Stimulated activated CD4-positive, alpha-beta T cell treated with anti-CD3 and anti-CD28 coated beads, Interleukin-2, amount 100 ng/mL, for 4 hours (primary cell): ENCODE data around the gene PLXNA2.

Experiments used
- DNase-seq: peaks from one replicate; pipeline ENCODE4 v3.0.0-alpha.2; 2020; ENCODE audit warnings: low read depth

PLXNA2 gene

DNA sequence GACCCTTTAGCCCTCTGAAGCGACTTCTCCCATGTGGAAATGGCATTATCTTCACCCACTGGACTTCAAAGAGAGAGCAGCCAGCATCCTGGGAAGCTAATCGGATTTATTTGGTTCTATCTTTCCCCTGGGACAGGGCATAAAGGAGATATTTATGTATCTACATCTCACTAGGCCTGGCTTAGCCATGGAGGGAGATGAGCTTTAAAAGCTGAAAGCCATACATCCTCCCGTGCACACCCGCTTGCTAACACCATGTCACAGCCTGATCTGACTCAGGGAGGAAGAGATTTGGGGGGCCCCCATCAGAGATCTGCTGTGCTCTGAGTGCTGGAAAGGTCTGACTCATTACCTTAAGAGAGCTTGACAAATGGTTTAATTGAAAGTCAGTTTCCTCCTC lies 155.9 kb downstream of the PLXNA2 start:
- DNase-seq: no peak

DNA sequence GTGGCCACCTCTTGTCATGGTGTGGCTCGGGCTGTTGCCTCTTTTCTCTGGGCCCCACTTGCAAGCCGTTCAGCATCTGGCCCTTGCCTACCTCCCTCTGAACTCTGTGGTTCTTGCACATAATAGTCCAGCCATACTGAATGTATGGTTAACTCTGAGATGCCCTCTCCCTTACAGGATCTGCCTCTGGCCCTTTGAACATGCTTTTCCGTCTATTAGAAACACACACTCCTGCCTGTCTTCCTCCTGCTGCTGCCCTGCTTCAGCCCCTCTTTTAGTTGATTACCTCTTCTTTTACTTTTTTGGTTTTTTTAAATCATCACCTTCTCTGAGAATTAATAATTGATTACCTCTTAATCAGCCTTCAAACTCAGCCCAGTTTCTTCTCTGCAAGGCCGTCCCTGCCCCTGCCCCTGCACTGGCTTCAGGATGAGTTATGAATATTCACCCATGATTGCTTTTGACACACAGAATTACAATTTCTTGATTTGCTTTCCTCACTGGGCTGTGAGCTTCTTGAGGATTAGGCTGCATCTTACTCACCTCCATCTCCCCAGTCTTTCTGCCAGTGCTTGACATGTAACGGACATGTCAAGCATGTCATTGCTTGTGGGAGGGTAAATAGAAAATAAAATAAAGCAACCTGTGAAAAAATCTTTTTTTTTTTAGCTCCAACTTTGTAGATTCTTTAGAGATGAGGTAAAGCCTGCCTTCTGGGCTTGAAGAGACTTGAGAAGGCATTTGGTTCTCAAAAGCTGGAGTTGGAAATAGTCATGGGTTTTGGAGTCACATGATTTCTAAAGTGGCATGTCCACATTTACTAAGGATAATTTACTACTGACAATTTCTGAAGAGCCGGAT lies 158.3 kb downstream of the PLXNA2 start:
- DNase-seq: no peak

GRCh38 chr1:208084764-208085163 lies 159.4 kb downstream of the PLXNA2 start:
- DNase-seq: no peak

DNA sequence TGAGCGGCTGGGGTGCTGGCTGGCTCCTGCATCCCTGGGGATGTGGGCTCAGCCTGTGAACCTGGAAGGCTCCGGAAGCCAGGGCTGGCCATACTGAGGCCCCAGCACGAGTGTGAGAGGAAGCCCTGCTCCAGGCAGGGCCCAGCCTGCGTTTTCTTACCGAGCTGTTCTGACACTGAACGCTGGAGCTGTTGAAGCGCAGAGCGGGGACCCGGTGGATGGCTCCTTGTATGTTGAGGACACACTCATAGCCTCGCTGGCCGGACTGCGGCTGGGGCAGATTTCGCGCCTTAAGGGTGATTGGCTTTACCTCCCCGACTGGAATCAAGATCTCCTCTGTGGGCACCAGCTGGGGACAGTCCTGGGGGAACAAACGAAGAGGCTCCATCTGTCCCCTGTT lies 160.0 kb downstream of the PLXNA2 start:
- DNase-seq: no peak

GRCh38 chr1:208083715-208084085 lies 160.5 kb downstream of the PLXNA2 start:
- DNase-seq: no peak

DNA sequence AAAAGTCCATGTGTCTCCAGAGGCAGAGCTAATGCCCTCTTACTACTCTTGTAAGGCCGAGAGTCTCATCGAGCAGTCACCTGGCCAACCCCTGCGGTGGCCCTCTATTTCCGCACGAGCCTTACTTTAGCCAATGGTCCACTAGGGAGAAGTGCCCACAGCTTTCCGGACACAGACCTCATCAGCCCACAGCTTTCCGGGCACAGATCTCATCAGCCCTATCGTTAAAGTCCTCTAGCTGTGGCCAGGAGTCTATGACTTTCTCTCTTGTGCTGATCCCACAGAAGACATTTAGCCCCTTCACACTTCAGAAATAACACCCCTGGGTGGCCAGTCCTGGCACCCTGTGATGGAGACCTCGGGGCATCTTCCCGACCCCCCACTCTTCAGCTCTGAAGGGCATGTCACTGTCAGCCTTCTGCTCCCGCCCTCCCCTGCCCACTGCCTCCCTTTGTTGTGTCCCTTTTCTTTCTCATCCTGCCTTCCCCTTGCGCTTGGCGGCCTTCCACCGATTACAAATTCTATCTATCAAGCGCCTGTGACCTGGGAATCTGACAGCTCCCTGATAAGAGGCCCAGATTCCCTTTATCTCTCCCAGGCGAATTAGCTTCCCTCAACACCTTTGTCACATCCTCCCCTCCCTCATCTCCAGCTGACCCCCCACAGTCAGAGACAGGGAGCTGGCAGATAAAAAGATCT lies 161.0 kb downstream of the PLXNA2 start:
- DNase-seq: no peak

GRCh38 chr1:208081972-208082371 lies 162.2 kb downstream of the PLXNA2 start:
- DNase-seq: no peak

GRCh38 chr1:208080396-208081286 lies 163.5 kb downstream of the PLXNA2 start:
- no peak for DNase-seq

DNA sequence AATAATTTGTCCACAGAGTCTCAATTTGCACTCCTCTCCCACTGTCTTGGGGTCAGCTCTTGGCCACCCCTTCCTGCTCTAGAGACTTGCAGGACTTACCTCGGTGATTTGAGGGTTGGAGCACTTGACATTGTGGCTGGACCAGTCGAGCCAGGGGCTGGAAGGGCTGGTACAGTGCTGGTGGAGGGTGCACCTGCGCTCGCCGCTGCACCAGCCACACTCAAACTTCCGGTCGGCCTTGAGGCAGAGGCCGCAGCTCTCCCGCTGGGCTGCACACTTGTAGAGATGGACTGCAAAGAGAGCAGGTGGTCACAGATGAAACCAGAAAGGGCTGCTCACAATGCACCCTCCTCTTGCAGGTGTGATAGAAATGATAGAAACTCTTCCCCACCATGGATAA lies 165.0 kb downstream of the PLXNA2 start:
- DNase-seq: no peak

- no peak for DNase-seq
Observed at GRCh38 chr1:208078752-208079151, 165.4 kb downstream of the PLXNA2 start.

DNA sequence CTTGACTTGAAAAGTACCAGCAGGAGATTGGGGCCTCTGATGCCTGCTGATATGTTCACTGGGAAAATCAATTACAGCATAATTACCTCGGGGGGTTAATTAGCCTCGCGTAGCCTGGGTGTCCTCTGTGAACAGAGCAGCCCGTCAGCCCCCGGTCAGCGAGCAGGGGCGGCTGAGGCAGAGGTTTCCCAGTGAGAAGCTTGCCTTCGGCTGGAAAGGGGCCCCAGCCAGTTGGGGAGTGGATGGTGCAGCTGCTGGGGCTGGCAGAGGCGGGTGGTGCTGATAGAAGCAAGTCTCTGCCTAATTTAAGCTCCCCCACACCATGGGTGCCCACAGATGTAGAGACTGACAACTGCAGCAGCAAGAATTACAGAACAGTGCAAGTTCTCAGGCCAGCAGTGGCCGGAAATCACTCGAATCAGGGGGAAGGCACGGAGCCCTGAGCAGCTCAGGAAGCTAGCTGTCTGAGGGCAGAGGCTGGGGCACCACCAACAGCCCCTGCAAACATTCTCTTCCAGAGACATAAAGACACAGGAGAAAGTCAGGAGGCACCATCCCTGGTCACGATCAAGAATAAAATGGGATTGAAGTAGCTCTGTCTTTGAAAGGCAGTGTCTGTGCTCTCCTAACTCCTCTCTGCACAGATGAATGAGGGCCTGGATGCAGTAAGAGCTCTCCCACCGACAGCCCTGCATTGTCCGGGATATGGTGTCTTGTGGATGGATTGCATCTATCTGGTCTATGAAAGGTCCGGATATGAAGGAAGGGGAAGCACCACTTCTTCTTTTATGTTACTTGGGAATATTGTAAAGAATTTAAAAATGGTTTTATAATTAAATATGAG lies 166.7 kb downstream of the PLXNA2 start:
- no peak for DNase-seq

DNA sequence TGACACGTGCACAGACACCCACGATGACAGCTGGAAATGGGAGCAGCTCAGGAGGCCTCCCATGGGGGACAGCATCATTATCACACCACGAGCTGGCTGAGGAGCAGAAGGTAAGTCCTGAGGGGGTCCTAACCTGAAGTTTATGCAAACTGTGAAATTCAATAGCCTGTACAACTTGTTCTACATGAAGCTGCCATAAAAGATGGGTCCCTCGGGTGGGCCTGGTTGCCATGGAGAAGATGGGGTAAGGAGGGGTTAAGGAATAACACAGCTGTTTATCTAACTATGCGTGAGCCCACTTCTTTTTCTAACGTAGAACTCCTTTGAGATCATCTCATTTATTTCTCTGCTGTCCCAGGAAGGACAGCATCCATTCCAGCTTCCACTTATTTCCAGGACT lies 169.8 kb downstream of the PLXNA2 start:
- no peak for DNase-seq

- DNase-seq: no peak
Observed at GRCh38 chr1:208071435-208072031, 172.7 kb downstream of the PLXNA2 start.

DNA sequence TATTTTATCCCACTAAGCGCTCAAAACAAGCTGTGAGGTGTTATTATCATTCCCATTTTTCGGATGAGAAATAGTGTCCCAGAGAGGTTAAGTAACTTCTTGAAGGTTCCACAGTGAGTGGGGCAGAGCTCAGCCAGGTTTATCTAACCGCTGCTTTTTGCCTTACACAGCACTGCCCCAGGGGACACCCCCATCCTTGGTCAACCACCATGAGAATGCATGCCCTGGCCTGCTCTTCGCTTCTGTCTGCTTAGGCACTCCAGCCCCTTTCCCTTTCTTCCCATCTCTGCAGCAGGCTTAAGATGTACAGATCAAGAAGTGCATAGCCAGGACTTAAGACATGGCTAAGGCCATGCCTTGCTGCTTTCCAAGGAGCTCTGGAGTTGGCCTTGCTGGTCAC lies 174.3 kb downstream of the PLXNA2 start:
- DNase-seq: no peak

DNA sequence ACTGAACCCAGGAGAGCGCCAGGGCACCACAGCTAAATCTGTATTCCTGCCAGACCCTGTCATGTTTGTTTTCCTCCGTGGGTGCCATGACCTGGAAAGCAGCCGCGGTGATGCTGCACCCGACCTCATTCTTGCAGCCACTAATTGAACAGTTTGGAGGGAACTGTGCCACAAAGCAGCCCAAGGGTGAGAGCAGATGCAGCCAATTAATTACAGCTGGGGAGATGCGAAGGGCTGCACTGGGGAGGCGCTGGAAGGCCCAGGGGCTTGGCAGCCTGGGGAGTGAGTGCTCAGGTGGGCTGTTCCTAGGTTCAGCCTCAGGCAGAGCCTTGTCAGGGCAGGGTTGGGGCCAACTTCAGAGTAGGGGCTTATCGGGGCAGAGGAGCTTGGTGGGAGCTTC lies 174.9 kb downstream of the PLXNA2 start:
- no peak for DNase-seq

- no peak for DNase-seq
Observed at GRCh38 chr1:208068908-208069307, 175.3 kb downstream of the PLXNA2 start.

- DNase-seq: no peak
Observed at GRCh38 chr1:208068407-208068806, 175.8 kb downstream of the PLXNA2 start.

GRCh38 chr1:208066583-208066982 lies 177.6 kb downstream of the PLXNA2 start:
- no peak for DNase-seq

DNA sequence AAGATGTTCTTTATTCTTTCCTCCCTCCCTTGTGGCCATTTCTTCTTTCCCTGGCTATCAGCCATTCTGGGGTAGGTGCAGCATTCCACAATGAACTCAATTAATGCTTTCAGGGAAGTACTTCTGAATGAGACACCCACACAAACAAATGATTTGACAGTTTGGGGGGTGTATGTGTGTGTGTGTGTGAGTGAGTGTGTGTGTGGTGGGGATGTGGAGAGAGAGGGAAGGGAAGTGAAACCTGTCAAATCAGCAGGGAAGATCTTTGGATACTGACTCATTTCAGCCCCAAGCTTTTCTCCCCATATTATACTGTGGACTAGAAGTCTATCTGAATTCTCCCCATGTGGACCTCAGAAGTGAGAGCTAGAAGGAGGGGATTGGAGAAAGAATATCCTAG lies 178.3 kb downstream of the PLXNA2 start:
- DNase-seq: no peak

DNA sequence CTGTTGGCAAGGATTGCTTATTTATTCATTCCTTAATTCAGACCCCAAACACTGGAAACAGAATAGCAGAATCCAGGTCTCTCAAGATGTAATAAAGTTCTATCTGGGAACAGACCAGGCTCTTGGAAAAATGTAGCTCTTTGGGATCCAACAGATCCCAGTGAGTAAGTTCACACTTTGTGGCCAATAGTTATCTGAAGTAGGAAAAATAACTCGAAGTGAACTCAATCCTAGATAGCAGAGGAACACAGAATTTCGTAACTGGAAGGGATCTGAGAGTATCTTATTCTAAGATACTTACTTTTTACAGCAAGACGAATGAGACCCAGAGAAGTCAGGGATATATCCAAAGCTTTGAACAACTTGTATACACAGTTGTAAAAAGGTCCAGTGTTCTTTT lies 182.6 kb downstream of the PLXNA2 start:
- no peak for DNase-seq

DNA sequence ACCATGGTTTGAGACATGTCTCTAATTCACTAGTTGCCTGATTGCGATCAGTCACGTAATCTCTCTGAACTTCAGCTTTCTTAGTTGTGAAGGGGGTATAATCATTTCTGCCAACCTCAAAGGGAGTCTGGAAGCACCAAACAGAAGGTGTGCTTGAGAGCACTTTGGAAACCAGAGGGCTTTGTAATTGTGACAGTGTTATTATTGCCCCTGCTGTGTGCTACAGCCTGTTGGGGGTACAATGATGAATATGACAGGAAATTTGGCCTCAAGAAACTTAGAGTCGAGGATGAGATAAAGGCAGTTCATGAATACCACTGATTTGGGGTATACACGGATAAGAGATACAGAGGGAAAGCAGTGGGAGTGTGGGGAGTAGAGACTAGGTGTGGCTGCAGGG lies 183.1 kb downstream of the PLXNA2 start:
- DNase-seq: no peak
